NCI-H128 (cell line): ENCODE measurements around the gene TSPAN9.

Experiments used
- DNase-seq: peaks from one replicate; lab custom pipeline; 2025; ENCODE audit not compliant: unreplicated experiment; lab: John Stamatoyannopoulos, UW

TSPAN9 gene

GRCh38 chr12:3158851-3159465 is 81.8 kb downstream of the TSPAN9 start:
- DNase-seq = no peak

- DNase-seq = no peak
Measured at GRCh38 chr12:3160081-3160480, 82.9 kb downstream of the TSPAN9 start.

DNA sequence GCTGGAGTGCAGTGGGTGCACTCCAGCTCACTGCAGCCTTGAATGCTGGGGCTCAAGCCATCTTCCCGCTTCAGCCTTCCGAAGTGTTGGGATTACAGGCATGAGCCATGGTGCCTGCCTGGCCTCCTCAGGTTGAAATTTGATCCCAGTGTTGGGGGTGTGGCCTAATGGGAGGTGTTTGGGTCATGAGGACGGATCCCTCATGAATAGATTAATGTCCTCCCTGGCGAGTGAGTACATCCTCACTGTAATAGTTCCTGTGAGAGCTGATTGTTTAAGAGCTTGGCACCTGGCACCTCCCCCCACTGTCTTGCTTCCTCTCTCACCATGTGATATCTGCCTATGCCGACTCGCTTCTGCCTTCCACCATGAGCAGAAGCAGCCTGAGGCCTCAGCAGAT is 84.7 kb downstream of the TSPAN9 start:
- no peak for DNase-seq

GRCh38 chr12:3164454-3165077 is 87.4 kb downstream of the TSPAN9 start:
- no peak for DNase-seq

GRCh38 chr12:3165078-3165980 is 88.2 kb downstream of the TSPAN9 start:
- DNase-seq = no peak

DNA sequence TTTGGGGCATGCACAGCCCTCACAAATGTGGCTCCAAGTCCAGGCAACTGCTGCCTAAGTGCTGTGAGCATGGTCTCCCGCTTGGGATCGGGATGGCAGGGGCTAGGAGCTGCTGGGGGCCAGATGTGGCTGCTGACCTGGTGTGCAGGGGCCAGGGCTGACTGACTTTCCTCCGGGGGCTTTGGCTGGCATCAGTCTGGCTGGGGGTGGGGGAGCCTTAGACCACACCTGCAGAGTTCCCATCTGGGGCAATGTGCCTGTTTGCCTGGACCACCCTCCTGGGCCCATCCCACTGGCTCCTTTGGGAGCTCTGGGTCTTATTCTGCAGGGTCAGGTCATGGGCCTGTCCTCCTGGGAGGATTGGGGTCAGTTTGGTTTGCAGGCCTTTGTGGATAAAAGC is 90.5 kb downstream of the TSPAN9 start:
- DNase-seq = no peak

DNA sequence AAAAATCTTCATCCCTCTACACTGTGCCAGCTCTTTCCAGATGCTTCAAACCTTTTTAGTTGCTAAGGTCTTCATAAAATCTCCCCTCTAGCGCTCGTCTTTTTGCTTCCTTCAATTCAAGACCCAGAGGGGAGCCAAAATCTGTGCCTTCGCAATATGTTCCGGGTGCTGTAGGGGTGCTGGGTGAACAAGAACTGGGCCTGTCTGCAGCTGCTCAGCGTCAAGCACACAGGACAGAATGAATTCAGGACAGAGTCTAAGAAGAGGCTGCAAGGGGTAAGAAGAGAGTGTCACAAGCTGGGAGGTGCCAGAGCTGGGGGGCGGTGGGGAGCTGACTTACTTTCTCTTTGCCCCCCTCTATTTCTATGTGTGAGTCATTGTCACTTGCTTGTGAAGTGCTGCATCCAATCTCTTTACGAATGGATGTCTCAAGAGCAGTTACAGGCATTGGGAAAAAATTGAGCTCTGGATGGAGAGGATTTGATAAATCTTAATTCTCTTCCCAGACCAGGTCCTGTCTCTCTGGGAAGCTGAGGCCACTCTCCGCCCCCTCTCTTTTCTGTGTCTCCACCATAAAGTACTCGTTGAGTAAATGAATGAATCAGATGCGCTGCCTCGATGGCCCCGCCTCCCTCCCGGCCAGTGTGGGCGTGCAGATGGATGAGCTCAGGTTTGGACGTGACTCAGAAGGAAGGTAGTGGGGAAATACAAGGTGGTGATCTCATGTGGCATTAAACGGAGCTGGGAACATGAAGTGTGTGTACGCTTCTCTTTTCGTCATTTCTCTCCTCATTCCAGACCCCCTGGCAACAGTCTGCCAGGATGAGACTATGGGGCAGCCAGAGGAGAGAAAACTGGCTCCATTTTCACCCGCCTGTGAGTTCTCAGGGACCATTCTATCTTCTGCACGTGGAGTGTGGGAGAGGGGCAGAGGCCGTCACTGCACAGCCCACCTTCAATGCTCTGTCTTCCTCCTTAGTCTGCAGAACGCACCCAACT is 91.3 kb downstream of the TSPAN9 start:
- no peak for DNase-seq

- DNase-seq = no peak
Measured at GRCh38 chr12:3170423-3171194, 93.4 kb downstream of the TSPAN9 start.

DNA sequence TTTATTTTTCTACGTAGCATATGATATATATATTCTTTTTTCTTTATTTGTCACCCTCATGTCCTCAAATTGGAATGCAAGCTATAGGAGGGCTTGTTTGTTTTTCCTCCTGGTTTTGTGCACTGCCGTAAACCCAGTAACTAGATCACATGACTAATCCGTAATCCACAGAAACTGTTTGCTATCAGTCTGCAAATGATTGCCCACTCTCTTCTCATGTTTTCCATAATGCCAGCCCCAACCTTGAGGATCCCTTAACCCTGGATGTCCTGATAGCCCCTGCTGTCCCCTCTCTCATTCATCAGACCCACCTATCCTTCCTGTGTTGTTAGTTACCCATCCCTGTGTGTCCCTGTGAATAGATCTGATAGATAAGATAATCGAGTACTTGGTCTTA is 94.0 kb downstream of the TSPAN9 start:
- no peak for DNase-seq

GRCh38 chr12:3172124-3173007 is 95.2 kb downstream of the TSPAN9 start:
- DNase-seq = no peak

GRCh38 chr12:3173008-3173553 is 95.9 kb downstream of the TSPAN9 start:
- DNase-seq = no peak

DNA sequence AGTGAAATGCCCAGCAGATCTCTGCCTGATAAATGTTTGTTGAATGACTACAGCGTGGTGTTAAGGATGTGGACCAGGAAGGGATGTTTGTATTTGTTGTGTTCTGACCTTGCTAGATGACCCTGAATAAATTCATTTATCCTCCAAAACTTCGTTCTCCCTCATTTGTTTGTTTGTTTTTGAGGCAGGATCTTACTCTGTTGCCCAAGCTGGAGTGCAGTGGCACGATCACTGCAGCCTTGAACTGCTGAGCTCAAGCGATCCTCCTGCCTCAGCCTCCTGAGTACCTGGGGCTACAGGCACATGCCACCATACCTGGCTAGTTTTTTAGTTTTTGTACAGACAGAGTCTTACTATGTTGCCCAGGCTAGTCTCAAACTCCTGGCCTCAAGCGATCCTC is 96.7 kb downstream of the TSPAN9 start:
- no peak for DNase-seq

GRCh38 chr12:3175238-3175637 is 98.1 kb downstream of the TSPAN9 start:
- no peak for DNase-seq

- no peak for DNase-seq
Measured at GRCh38 chr12:3176754-3177153, 99.6 kb downstream of the TSPAN9 start.

DNA sequence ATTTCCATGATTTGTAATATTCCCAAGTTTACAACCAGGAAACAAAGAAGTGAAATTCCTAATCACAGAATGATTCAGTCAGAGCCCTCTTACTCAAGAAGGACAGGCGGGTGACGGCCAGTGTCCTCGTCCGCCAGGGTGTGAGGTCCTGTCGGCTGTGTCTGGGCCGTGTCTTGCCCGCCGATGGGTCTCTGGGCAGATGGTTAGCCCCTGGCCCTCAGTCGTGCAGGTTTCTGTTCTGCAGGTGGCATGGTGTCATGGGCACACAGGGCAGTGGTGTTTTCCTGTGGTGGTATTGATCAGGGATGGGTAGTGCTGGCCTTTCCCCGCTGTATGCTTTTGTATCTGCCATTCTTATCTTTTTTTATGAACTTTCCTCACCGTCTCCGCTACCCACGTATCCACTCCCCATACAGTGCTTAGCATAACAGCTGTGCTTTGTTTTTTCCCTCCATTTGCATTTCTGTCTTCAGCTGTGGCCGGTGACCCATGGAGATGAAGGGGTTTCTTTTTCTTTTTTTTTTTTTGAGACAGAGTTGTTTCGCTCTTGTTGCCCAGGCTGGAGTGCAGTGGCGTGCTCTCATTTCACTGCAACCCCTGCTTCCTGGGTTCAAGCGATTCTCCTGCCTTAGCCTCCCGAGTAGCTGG is 100.7 kb downstream of the TSPAN9 start:
- no peak for DNase-seq

DNA sequence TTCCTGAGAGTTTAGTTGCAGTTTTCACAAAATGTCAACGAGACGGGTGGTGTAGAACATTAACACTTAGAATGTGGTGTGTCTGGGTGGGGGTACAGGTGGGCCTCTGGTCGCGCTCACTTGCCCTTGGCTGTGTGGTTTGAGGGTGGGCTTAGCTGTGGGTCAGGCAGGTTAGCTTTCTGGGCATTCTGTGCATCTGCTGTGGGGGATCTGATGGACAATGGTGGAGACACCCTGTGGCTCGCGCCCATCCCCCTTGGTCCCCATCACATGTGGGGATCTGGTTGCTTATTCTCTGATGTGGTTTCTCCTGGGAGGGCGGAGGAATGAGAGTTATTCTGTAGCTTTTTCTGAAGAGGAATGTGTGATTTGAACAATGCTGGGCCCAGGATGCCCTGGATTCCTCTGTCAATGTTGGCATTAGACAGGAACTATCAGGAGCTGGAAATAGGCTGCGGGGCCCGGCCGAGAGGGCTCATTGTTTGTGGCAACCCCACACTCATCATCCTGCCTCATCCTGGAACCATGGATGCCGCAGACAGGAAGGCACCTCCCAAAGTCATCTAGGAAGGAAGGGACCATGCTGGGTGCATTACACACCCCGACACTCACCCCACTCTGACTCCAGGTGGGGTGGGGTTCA is 101.6 kb downstream of the TSPAN9 start:
- DNase-seq = no peak

DNA sequence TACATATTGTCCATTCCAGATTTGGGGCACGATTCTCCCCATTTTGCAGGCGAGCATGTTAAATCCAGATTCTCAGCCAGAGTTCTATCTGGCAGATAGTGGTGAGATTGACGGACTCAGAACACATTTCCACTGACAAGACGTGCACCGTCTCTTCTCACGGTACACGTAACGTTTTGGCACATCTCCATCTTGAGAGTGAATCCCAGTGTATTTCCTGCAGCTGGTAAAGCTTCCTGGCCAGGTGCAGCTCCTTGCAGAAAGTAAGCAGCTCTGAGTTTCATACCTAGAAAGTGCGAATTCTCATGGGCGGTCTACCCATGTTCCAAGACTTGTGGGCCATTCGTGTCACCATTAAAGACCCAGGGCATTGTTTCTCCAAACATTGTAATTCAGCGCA is 102.6 kb downstream of the TSPAN9 start:
- DNase-seq = no peak

DNA sequence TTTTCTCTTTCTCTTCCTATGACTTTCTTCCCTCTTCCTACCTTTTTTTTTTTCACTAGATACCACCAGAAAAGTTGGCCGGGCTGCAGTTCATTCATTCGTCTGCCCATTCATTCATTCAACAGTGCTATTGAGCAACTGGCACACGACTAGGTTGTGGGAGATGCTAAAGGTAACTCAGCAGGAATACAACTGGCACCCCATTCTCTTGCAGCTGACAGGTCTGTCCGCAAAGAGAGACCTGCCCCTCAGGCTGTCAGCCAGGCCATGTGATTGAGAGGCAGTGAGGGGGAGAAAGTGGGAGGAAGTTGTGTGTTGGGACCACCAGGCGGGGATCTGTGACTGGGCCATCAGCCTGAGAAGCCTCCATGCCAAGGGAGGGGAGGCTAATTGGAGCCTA is 105.2 kb downstream of the TSPAN9 start:
- no peak for DNase-seq
